ENCODE data around the gene TRABD2B. TPM values are rescaled to one million over a fixed set of nuclear protein-coding genes. Genes with fewer than 3 reads are reported as not detected.

Gene TRABD2B
- total RNA-seq, 1 experiment from 2014 or later, result 10.3 TPM

- H3K4me1 Mint-ChIP-seq, result peaks cover 9% of the 10 kb centered on the region
- no peak overlapping the region for H3K4me3 Mint-ChIP-seq
- no peak for ATAC-seq
- no peak overlapping the region for H3K27ac Mint-ChIP-seq
- H3K36me3 Mint-ChIP-seq, result no peaks in the 10 kb centered on the region
- no peak for DNase-seq (ENCODE audit: low spot score)
- H3K27me3 Mint-ChIP-seq (ENCODE audit: low read depth), result no peaks in the 10 kb centered on the region; the same call in 1 of the 2 replicates
- TF ChIP-seq ZNF138 (CRISPR knock-in tag; conservative IDR thresholded peaks at IDR 0.05) (no peak), ZNF423 (CRISPR knock-in tag; IDR thresholded peaks at IDR 0.05) (no peak), ZNF425 (CRISPR knock-in tag; conservative IDR thresholded peaks at IDR 0.05) (no peak), ESRRA (CRISPR knock-in tag; IDR thresholded peaks at IDR 0.05; ENCODE audit: borderline replicate concordance) (no peak), ATF6 (CRISPR knock-in tag; IDR thresholded peaks at IDR 0.05) (no peak), E2F5 (CRISPR knock-in tag; IDR thresholded peaks at IDR 0.05) (no peak), USF2 (CRISPR knock-in tag; IDR thresholded peaks at IDR 0.05) (no peak), ELF4 (CRISPR knock-in tag; IDR thresholded peaks at IDR 0.05; ENCODE audit: low read depth) (no peak), ZNF121 (CRISPR knock-in tag; IDR thresholded peaks at IDR 0.05) (no peak), ZNF219 (CRISPR knock-in tag; IDR thresholded peaks at IDR 0.05; ENCODE audit: borderline replicate concordance) (no peak), STAT6 (CRISPR knock-in tag; conservative IDR thresholded peaks at IDR 0.05; ENCODE audit: low read depth) (no peak), FOXP4 (CRISPR knock-in tag; IDR thresholded peaks at IDR 0.05) (no peak), CREB1 (CRISPR knock-in tag; IDR thresholded peaks at IDR 0.05) (no peak), CBFB (CRISPR knock-in tag; IDR thresholded peaks at IDR 0.05; ENCODE audit: low read depth) (no peak), MLX (CRISPR knock-in tag; IDR thresholded peaks at IDR 0.05) (no peak), ZNF416 (CRISPR knock-in tag; IDR thresholded peaks at IDR 0.05) (no peak), ZNF232 (CRISPR knock-in tag; IDR thresholded peaks at IDR 0.05) (no peak), ATF1 (CRISPR knock-in tag; IDR thresholded peaks at IDR 0.05) (no peak), MXD4 (CRISPR knock-in tag; IDR thresholded peaks at IDR 0.05; ENCODE audit: borderline replicate concordance) (no peak), ZSCAN18 (CRISPR knock-in tag; IDR thresholded peaks at IDR 0.05) (no peak)
- ChIA-PET CTCF (interaction anchor here (1.2 kb wide), 1 partner anchor 15 kb away, joined by 4 read pairs; no protein-coding TSS in a partner anchor), POLR2A (no interaction called here)
- no peaks in the 10 kb centered on the region for H3K9me3 Mint-ChIP-seq
These were observed 58.7 kb downstream of the TRABD2B start for GRCh38 chr1:47938520-47938919.

Data from WTC11 (cell line).